GM19452 (cell line): ENCODE measurements around the gene NACA.
"Not testable (repeated sequence)": the region's sequence is repeated elsewhere in the genome, so short reads cannot be mapped to it uniquely, and the experiment has no call there.

Experiments used
- ATAC-seq: cut with Tn5 transposase; IDR thresholded peaks from one replicate; pipeline ENCODE4 v1.9.1; 2021; ENCODE audit not compliant: unreplicated experiment

The NACA gene

GRCh38 chr12:56724972-56725722 lies at the start of gene NACA:
NACA (minus strand) TSS chr12:56725299; CDS start chr12:56724521, 778 bp downstream.
- peak; percentile 93 for ATAC-seq

GRCh38 chr12:56773113-56773512 lies 48.0 kb upstream of the NACA start:
- no peak for ATAC-seq

DNA sequence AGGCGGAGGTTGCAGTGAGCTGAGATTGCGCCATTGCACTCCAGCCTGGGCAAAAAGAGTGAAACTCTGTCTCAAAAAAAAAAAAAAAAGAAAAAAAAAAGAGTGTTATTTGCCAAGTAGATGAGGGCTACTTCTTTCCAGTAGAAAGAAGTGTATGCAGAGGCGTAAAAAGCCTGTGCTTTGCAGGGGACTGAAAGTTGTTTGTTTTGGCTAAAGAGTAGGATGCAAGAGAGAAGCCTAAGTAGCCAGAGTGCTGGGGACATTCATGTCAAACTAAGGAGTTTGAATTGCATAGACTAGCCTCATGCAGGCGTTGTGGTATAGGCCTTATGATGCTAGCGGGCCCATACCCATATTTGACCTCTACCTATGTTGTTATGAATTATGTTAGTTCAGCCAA lies 47.5 kb upstream of the NACA start:
- no peak for ATAC-seq

GRCh38 chr12:56769868-56770267 lies 44.8 kb upstream of the NACA start:
- no peak for ATAC-seq

GRCh38 chr12:56768424-56768823 lies 43.3 kb upstream of the NACA start:
- no peak for ATAC-seq

DNA sequence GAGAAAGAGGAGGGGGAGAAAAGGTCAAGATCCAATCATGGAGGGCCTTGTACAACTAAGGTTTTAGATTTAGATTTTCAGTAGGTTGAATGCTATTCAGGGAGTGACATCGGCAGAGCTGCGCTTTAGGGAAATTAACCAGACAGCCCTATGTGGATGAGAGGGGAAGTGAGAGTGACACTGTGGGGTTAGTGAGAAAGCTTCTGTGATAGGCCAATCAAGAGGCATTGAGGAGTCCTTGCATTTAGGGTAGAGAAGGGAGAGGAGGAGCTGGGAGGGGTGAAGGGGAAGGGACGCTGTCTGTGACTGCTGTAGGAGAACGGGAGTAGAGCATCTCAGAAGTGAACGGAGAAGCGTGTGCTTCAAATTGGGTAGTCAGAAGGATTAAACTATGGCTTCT lies 41.4 kb upstream of the NACA start:
- peak; percentile 98 for ATAC-seq

- ATAC-seq = no peak
Observed at GRCh38 chr12:56763753-56764657, 38.9 kb upstream of the NACA start.

DNA sequence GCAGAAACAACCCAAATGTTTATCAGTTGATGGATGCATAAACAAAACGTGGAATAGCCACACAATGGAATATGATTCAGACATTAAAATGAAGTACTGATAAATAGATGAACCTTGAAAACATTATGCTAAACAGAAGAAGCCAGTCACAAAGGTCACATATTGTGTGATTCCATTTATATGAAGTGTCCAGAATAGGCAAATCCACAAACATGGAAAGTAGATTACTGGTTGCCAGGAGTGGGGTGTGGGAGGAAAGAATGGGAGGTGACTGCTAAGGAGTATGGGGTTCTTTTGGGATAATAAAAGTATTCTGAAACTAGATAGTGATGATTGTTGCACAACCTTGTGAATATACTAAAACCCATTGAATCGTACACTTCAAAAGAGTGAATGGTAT lies 36.7 kb upstream of the NACA start:
- no peak for ATAC-seq

- ATAC-seq = no peak
Observed at GRCh38 chr12:56760460-56760859, 35.4 kb upstream of the NACA start.

DNA sequence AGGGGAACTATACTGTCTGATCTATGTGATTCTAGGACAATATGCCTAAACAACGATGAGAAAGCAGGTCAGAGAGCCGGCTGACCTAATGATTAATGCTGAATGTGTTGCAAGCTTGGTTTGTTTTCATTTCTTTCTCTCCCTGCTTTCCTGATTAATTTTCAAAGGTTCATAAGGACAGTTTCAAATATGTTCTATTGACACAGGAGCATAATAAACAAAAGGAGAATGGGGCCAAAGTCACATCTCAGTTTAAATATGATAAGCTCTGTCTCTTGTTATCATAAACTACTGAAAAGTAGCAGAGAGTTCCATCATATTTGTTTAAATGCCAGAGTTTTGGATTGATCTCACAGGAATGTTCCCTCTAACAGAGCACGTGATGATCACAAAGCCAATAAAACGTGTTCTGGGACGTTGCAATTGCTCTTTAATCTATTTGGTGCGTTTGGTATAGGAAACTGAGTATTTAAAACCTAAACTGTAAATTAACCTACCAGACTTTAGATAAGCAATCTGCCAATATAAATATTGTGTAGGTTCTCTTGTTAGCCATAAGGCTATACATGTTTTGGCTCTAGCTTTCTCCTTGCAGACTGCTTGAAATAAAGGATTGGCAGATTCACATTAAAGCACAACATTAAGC lies 34.3 kb upstream of the NACA start:
- no peak for ATAC-seq

GRCh38 chr12:56758728-56759262 lies 33.7 kb upstream of the NACA start:
- ATAC-seq = no peak

DNA sequence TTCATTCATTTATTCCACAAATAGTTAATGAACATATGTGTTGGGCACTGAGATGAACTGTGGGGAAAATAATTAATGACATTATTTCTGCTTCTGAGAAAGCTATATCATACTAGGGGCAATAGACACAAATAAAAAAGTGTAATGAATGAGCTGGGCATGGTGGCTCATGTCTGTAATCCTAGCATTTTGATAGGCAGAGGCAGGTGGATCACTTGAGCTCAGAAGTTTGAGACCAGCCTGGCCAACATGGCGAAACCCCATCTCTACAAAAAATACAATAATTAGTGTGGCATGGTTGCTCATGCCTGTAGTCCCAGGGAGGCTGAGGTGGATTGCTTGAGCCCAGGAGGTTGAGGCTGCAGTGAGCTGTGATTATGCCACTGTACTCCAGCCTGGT lies 32.9 kb upstream of the NACA start:
- ATAC-seq = not testable (repeated sequence)

DNA sequence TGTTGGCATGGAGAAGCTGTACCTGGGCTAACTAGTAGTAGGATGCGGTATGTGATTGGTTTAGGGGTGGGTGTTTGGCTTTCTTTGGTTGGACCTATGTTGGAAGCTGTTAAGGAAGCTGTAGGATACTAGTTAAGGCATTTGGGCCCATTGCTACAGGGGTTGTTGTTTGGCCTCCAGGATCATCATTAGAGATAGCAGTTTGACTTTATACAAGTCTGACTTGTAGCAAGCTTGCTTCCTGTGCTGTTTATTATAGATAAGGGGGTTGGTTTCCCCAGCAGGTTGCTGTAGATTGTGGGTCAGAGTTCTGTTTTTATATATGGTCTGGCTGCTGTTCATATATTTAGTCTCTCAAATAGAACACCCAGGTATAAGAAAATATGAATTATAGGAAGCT lies 28.5 kb upstream of the NACA start:
- no peak for ATAC-seq

- peak; percentile 78 for ATAC-seq
Observed at GRCh38 chr12:56751712-56752598, 26.9 kb upstream of the NACA start, which contains the start of gene PRIM1. PRIM1 (minus strand) TSS chr12:56752323; CDS start chr12:56752298, 25 bp downstream.

DNA sequence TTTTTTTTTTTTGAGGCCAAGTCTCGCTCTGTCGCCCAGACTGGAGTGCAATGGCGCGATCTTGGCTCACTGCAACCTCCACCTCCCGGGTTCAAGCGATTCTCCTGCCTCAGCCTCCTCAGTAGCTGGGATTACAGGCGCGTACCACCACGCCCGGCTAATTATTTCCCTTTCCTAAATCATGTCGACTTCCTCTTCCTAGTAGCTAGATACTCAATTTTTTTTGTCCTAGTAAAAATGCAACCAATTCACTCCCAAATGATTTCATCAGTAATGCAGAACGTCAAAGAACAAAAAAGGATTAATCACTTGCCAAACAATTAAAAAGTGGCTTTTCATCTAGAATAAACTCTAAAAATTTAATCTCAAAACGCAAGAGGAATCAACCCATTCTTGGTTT lies 25.5 kb upstream of the NACA start:
- ATAC-seq = not testable (repeated sequence)

DNA sequence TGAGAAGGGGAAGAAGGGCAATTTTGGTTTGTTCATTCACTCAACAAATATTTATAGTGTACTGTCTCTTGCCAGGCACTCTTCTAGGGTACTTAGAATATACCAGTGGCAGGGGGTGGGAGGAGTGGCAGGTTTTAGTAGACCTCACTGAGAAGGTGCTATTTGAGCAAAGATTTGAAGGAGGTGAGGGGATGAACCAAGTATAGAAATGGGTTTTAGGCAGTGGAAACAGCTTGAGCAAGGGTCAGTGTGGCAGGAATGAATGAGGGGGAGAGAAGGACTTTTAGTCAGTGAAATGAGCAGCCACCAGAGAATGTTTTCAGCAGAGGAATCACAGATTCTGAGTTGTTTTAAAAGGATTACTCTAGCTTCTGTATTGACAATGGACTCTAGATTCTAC lies 24.8 kb upstream of the NACA start:
- ATAC-seq = no peak

- ATAC-seq = no peak
Observed at GRCh38 chr12:56749359-56749758, 24.3 kb upstream of the NACA start.

DNA sequence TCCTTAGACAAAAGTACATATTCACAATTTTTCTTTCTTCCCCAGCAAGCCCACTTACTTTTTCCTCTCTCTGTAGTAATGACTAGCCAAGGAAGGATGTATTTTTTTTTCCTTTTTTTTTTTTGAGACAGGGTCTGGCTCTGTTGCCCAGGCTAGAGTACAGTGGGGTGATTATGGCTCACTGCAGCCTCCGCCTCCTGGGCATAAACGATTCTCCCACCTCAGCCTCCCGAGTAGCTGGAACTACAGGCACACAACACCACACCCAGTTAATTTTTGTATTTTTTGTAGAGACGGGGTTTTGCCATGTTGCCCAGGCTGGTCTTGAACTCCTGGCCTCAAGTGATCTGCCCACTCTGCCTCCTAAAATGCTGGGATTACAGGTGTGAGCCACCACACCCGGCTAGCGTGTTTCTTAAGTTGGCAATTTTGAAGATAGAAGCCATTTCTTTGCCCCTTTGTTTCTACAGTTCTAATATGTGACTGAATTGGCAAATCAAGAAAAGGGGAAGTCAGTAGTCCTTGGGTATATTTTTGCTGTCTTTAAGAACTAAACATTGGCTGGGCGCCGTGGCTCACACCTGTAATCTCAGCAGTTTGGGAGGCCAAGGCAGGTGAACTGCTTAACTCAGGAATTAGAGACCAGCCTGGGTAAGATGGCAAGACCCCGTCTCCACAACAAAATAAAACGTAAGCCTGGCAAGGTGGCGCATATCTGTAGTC lies 3.2 kb upstream of the NACA start:
- ATAC-seq = no peak

DNA sequence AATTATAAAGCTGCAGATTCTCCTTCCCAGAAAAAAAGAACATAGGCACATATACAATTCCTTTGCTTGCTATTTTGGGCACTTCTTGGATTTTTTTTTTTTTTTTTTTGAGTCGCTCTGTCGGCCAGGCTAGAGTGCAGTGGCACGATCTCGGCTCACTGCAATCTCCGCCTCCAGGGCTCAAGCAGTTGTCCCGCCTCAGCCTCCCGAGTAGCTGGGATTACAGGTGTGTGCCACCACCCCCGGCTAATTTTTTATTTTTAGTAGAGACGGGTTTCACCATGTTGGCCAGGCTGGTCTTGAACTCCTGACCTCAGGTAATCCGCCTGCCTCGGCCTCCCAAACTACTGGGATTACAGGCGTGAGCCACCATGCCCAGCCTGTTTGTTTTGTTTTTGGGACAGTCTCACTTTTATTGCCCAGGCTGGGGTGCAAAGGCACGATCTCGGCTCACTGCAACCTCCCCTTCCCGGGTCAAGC lies 1.1 kb upstream of the NACA start:
- not testable (repeated sequence) for ATAC-seq
